ENCODE data around the gene LIX1L. TPM values are rescaled to one million over a fixed set of nuclear protein-coding genes. Genes with fewer than 3 reads are reported as not detected.

The LIX1L gene
- total RNA-seq, result 35.9 and 37.1 TPM in 2 replicates

GRCh38 chr1:145957443-145958319, at the start of gene LIX1L:
Gene LIX1L, minus strand, starts transcription at chr1:145958017. Its CDS starts 90 bp downstream, at chr1:145957927.

GRCh38 chr1:145996433-145997015, 38.7 kb upstream of the LIX1L start, which contains the start of gene TXNIP:
Gene TXNIP, minus strand, starts transcription at chr1:145996579. Its CDS starts 313 bp downstream, at chr1:145996266.

GRCh38 chr1:145964328-145965118, 6.7 kb upstream of the LIX1L start, which contains the start of the genes ANKRD34A and POLR3GL:
Gene ANKRD34A, minus strand, starts transcription at chr1:145964575. Its CDS starts 2,816 bp downstream, at chr1:145961759.
Gene POLR3GL, plus strand, starts transcription at chr1:145964690. Its CDS starts 10,176 bp downstream, at chr1:145974866.

DNA sequence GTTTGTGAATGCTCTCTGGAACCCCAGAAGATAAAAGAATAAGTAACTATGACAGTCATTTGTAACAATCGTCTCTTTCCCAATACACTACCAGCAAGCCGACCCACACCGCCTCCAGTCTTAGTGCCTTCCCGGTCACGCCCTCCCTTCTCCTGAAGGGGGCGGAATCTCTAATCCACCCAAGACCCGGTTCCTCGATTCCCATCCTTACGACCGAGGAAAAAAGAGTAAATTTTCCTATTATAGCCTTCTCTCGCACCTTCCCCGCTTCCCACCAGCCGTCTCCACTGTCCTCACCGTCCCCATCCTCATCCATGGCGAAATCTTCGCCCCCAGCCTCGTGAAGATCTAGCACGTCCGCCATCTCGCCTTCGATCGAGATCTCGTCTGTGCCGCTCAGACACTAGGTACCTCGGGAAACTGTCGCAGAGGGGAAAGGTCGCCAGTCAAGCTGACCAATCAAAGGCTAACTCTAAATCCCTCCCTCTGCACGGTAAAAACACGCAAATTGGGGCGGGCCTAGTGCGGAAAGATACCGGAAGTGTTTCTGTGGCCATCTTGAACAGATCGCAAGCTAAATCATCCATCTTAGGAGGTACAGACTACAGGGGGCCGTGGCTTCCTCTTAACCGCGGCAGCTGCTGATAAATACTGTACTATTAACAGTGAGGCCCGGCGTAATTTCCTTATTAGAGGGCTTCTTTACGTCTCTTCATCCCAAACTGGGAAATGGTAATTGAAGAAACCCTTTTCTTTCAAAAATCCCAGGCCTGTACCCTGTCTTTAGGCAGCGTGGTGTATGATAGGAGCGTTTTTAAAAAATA, 30.5 kb downstream of the LIX1L start, which contains the start of gene RBM8A:
Gene RBM8A, minus strand, starts transcription at position 422 of the 824 bp plus-strand sequence. Its CDS starts 58 bp downstream, at position 364.

GRCh38 chr1:145918144-145918991, 39.4 kb downstream of the LIX1L start, which contains the start of gene PEX11B:
Gene PEX11B, minus strand, starts transcription at chr1:145918717. Its CDS starts 29 bp downstream, at chr1:145918688.

GRCh38 chr1:145885738-145886287, 72.0 kb downstream of the LIX1L start, which contains the start of gene ANKRD35:
Gene ANKRD35, minus strand, starts transcription at chr1:145885866. Its CDS starts 108 bp downstream, at chr1:145885758.

Other genes starting within 250 kb of the LIX1L start
- gene CD160, start 238.5 kb downstream of the LIX1L start, total RNA-seq, result not detected in 2 replicates
- 6.3 and 8.3 TPM in 2 replicates for gene RNF115, start 133.9 kb downstream of the LIX1L start, total RNA-seq
- 27.4 and 30.6 TPM in 2 replicates for gene POLR3C, start 133.8 kb downstream of the LIX1L start, total RNA-seq
- gene NUDT17, start 112.4 kb downstream of the LIX1L start, total RNA-seq, result 0.12 and 1.3 TPM in 2 replicates
- gene PIAS3, start 98.9 kb downstream of the LIX1L start, total RNA-seq, result 23.6 and 30.9 TPM in 2 replicates
- gene ANKRD35, start 72.2 kb downstream of the LIX1L start, total RNA-seq, result 0.47 and 4.1 TPM in 2 replicates
- gene ITGA10, start 48.0 kb downstream of the LIX1L start, total RNA-seq, result 6.8 and 15.2 TPM in 2 replicates
- 18.6 and 22.4 TPM in 2 replicates for gene PEX11B, start 39.3 kb downstream of the LIX1L start, total RNA-seq
- 59.6 and 92.0 TPM in 2 replicates for gene RBM8A, start 30.5 kb downstream of the LIX1L start, total RNA-seq
- 0.85 and 1.6 TPM in 2 replicates for gene ANKRD34A, start 6.6 kb upstream of the LIX1L start, total RNA-seq
- 19.5 and 19.7 TPM in 2 replicates for gene POLR3GL, start 6.7 kb upstream of the LIX1L start, total RNA-seq
- 303 and 594 TPM in 2 replicates for gene TXNIP, start 38.6 kb upstream of the LIX1L start, total RNA-seq
- gene HJV, start 63.7 kb upstream of the LIX1L start, total RNA-seq, result 0.17 TPM in 1 of 2 replicates, not detected in the other
- 1.3 and 2.0 TPM in 2 replicates for gene NBPF10, start 186.8 kb upstream of the LIX1L start, total RNA-seq